Common myeloid progenitor, CD34-positive (primary cell): ENCODE results near the gene TFDP1.

ENCODE experiments used
- CTCF ChIA-PET: fragments of 350-600 bp; sonication (Branson Sonifier 250); formaldehyde crosslinking; loops from one replicate; lab custom pipeline; 2021; ENCODE audit warnings: antibody characterized with exemption; lab: Charles Lee
- POLR2A ChIA-PET: fragments of 350-600 bp; sonication (Branson Sonifier 250); formaldehyde crosslinking; loops from one replicate; lab custom pipeline; 2021; ENCODE audit warnings: antibody characterized with exemption; lab: Charles Lee
- DNase-seq, 3 donors: peaks; one replicate each; pipeline versions ENCODE4 v3.0.0 to v3.0.0-alpha.2; 2013
- H3K27ac ChIP-seq, 2 experiments: 1 replicate in 1 of 2; 2 replicates in 1 of 2; pipeline ENCODE4 v1.7.0; 2013; ENCODE audit warnings: inconsistent platforms in 2 of 2, low read length in 2 of 2, mild to moderate bottlenecking in 2 of 2, low read depth in 1 of 2, moderate library complexity in 1 of 2; ENCODE audit not compliant: severe bottlenecking in 2 of 2, insufficient read depth in 1 of 2, poor library complexity in 1 of 2
- H3K27me3 ChIP-seq, 5 experiments: replicated peaks in 2 of 5; 1 replicate in 3 of 5; 2 replicates in 2 of 5; pipeline versions ENCODE4 v1.6.1 to v1.7.0; 2013; ENCODE audit warnings: low read length in 4 of 5, mild to moderate bottlenecking in 2 of 5, moderate library complexity in 2 of 5, inconsistent platforms in 1 of 5; ENCODE audit not compliant: insufficient read depth in 5 of 5, control insufficient read depth in 4 of 5
- H3K36me3 ChIP-seq, 4 experiments: 1 replicate in 2 of 4; 2 replicates in 2 of 4; pipeline versions ENCODE4 v1.6.1 to v1.7.0; 2013; ENCODE audit warnings: low read length in 3 of 4, control low read depth in 1 of 4, mild to moderate bottlenecking in 1 of 4; ENCODE audit not compliant: control insufficient read depth in 4 of 4, insufficient read depth in 4 of 4
- H3K4me1 ChIP-seq, 4 experiments: 1 replicate in 3 of 4; 2 replicates in 1 of 4; pipeline versions ENCODE4 v1.6.1 to v1.7.1; 2013; ENCODE audit warnings: low read length in 3 of 4, mild to moderate bottlenecking in 3 of 4, control low read depth in 1 of 4, inconsistent platforms in 1 of 4, moderate library complexity in 1 of 4; ENCODE audit not compliant: control insufficient read depth in 4 of 4, insufficient read depth in 4 of 4; ENCODE audit errors: control extremely low read depth in 1 of 4
- H3K4me3 ChIP-seq, 7 experiments: 1 replicate in 4 of 7; 2 replicates in 3 of 7; pipeline versions ENCODE4 v1.5.1 to v1.7.0; 2013; ENCODE audit warnings: mild to moderate bottlenecking in 7 of 7, low read length in 6 of 7, moderate library complexity in 6 of 7, inconsistent platforms in 2 of 7, low read depth in 2 of 7, control low read depth in 1 of 7; ENCODE audit not compliant: insufficient read depth in 4 of 7, control insufficient read depth in 1 of 7; ENCODE audit errors: extremely low read depth in 1 of 7
- H3K9me3 ChIP-seq, 5 experiments: 1 replicate in 4 of 5; 2 replicates in 1 of 5; pipeline versions ENCODE4 v1.6.1 to v1.7.1; 2013; ENCODE audit warnings: low read length in 4 of 5, mild to moderate bottlenecking in 2 of 5, inconsistent platforms in 1 of 5, low read depth in 1 of 5, moderate library complexity in 1 of 5; ENCODE audit not compliant: control insufficient read depth in 4 of 5, insufficient read depth in 2 of 5; ENCODE audit errors: control extremely low read depth in 1 of 5
- WGBS: methylation state at CpG from one replicate; pipeline ENCODE4 v1.1.5; 2013; ENCODE audit not compliant: insufficient coverage; 5-methylcytosine and 5-hydroxymethylcytosine counted together

The TFDP1 gene

DNA sequence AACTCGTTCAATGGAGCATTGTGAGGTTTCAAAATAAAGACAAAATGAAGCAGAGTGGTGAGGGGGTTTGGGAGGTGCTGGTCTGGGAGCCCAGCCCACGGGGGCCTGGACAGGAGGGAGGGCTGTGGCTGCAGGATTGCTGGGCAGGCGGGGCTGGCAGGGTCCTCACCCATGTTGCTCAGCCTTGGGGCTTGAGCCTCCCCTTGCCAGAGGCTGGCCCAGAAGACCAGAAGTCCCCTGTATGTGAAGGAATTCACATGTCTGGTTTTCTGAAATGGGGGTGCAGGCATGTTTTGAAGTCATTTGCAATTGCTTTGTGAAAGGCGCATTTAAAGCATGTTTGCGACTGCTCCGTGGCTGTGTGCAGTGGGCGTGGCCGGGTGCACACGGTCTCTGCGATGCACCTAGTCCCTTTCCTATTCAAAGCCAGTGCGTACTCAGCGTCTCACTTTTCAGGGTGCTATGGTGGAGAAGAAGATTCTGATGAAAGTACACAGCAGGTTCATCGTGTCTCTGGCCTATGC lies 84.7 kb downstream of the TFDP1 start:
- Histone ChIP-seq H3K36me3 (no peaks in the 10 kb centered on the region), H3K27ac (no peak overlapping the region), H3K9me3 (no peaks in the 10 kb centered on the region), H3K4me3 (no peak overlapping the region), H3K27me3 (peaks cover 0 to 2% (median 2%) of the 10 kb centered on the region in 5 experiments), H3K4me1 (no peaks in the 10 kb centered on the region)
- POLR2A ChIA-PET, result no interaction called here
- WGBS, result 90% methylated on average over 12 of the region's 13 CpGs
- no peak for DNase-seq
- CTCF ChIA-PET, result no interaction called here

- ChIA-PET CTCF (interaction anchor here (1.4 kb wide), 1 partner anchor 59 kb away, joined by 3 read pairs; no protein-coding TSS in a partner anchor), POLR2A (interaction anchor here (0.5 kb wide), 1 partner anchor 983 kb away, joined by 3 read pairs; no protein-coding TSS in a partner anchor)
- 87% methylated on average over 16 of the region's 21 CpGs for WGBS
- no peak for DNase-seq
- H3K4me1 ChIP-seq, result no peaks in the 10 kb centered on the region
- H3K9me3 ChIP-seq, result no peaks in the 10 kb centered on the region
- no peaks in the 10 kb centered on the region for H3K36me3 ChIP-seq
- no peak overlapping the region for H3K4me3 ChIP-seq
- H3K27me3 ChIP-seq, result no peaks in the 10 kb centered on the region
- no peak overlapping the region for H3K27ac ChIP-seq
Measured at GRCh38 chr13:113669755-113670341, 85.3 kb downstream of the TFDP1 start.

- CTCF ChIA-PET, result interaction anchor here (1.4 kb wide), 1 partner anchor 59 kb away, joined by 3 read pairs; no protein-coding TSS in a partner anchor
- Histone ChIP-seq H3K9me3 (no peaks in the 10 kb centered on the region), H3K27ac (no peak overlapping the region), H3K4me1 (no peaks in the 10 kb centered on the region), H3K27me3 (no peaks in the 10 kb centered on the region), H3K36me3 (no peaks in the 10 kb centered on the region), H3K4me3 (no peak overlapping the region)
- POLR2A ChIA-PET, result interaction anchor here (0.5 kb wide), 1 partner anchor 984 kb away, joined by 3 read pairs; no protein-coding TSS in a partner anchor
- DNase-seq, result no peak
- WGBS, result 94% methylated on average over 15 of the region's 19 CpGs
Measured at GRCh38 chr13:113670541-113670940, 86.0 kb downstream of the TFDP1 start.

GRCh38 chr13:113671066-113672001 lies 86.8 kb downstream of the TFDP1 start:
- no peak overlapping the region for H3K4me3 ChIP-seq
- H3K36me3 ChIP-seq, result no peaks in the 10 kb centered on the region
- WGBS, result 94% methylated on average over 51 of the region's 54 CpGs
- no peaks in the 10 kb centered on the region for H3K4me1 ChIP-seq
- no peaks in the 10 kb centered on the region for H3K9me3 ChIP-seq
- no peak for DNase-seq
- ChIA-PET CTCF (interaction anchor here (1.2 to 1.4 kb wide), 2 partner anchors 53 to 58 kb away, joined by 3 to 5 read pairs; no protein-coding TSS in a partner anchor), POLR2A (interaction anchor here (0.6 kb wide), 1 partner anchor 152 kb away, joined by 3 read pairs; no protein-coding TSS in a partner anchor)
- H3K27me3 ChIP-seq, result no peaks in the 10 kb centered on the region
- H3K27ac ChIP-seq, result no peak overlapping the region

DNA sequence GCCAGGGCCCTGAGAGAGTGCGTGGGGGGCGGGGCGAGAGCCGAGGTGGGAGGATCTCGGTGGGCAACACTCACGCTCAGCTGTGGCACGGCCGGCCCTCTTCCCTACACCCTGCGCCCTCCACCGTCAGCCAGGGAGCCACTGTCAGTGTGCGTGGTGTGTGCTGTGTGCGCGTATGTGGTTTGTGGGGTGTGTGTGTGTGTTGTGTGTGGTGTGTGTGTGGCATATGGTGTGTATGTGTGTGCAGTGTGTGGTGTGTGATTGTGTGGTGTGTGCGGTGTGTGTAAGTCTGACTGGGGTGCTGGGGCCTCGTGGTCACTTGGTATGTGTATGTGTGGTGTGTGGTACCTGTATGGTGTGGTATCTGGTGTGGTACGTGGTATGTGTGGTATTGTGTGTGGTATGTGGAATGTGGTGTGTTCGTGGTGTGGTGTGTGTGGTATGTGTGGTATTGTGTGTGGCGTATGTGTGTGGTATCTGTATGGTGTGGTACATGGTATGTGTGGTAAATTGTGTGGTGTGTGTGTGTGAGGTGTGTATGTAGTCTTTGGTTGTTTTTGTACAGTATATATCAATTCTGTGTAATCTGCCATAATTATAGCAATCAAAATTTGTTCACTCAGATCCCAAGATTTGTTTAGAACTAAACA lies 87.6 kb downstream of the TFDP1 start:
- CTCF ChIA-PET, result interaction anchor here (1.2 kb wide), 1 partner anchor 52 kb away, joined by 5 read pairs; no protein-coding TSS in a partner anchor

More for the DNA sequence above, 87.6 kb downstream of the TFDP1 start:
- 90% methylated on average over 15 of the region's 18 CpGs for WGBS
- peak in 1 of 3 donors; percentile 26 for DNase-seq
- POLR2A ChIA-PET, result no interaction called here
- no peaks in the 10 kb centered on the region for H3K27me3 ChIP-seq
- no peak overlapping the region for H3K27ac ChIP-seq
- no peaks in the 10 kb centered on the region for H3K4me1 ChIP-seq
- no peak overlapping the region for H3K4me3 ChIP-seq
- no peaks in the 10 kb centered on the region for H3K36me3 ChIP-seq
- no peaks in the 10 kb centered on the region for H3K9me3 ChIP-seq
